Lower leg skin (tissue), 3 donors: ENCODE measurements around the gene DDX60.

ENCODE experiments used
- POLR2A ChIP-seq, 2 donors: fragments of 450-650 bp; IDR thresholded peaks; one replicate each; pipeline ENCODE4 v1.6.1; 2016 to 2017; ENCODE audit warnings: antibody characterized with exemption in 2 of 2, mild to moderate bottlenecking in 1 of 2, moderate library complexity in 1 of 2
- TF ChIP-seq, protein P1 (sequence below), 3 donors: fragments of 450-650 bp; IDR thresholded peaks; one replicate each; pipeline ENCODE4 v1.5.1; 2016; ENCODE audit warnings: antibody characterized with exemption in 3 of 3, mild to moderate bottlenecking in 3 of 3, moderate library complexity in 2 of 3

DNA sequence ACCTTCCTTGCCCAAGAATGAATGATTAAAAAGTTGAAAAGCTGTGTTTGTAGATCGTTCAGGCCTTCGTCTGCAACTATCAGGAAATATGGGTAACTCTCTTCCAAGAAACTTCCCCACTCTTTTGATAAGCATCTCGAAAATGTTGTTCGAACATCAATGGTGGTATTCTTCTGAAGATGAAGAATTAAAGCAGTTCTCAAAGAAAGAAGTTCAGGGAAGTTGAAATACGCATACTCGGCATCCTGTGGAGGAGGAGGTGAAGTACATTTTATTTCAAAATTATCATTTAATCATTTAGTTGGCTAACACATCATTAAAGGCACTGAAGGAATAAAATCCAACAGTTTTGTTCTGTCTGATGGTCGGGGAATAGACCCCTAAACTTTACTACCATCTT lies 12.1 kb downstream of the DDX60 start:
- TF ChIP-seq, protein P1, sequence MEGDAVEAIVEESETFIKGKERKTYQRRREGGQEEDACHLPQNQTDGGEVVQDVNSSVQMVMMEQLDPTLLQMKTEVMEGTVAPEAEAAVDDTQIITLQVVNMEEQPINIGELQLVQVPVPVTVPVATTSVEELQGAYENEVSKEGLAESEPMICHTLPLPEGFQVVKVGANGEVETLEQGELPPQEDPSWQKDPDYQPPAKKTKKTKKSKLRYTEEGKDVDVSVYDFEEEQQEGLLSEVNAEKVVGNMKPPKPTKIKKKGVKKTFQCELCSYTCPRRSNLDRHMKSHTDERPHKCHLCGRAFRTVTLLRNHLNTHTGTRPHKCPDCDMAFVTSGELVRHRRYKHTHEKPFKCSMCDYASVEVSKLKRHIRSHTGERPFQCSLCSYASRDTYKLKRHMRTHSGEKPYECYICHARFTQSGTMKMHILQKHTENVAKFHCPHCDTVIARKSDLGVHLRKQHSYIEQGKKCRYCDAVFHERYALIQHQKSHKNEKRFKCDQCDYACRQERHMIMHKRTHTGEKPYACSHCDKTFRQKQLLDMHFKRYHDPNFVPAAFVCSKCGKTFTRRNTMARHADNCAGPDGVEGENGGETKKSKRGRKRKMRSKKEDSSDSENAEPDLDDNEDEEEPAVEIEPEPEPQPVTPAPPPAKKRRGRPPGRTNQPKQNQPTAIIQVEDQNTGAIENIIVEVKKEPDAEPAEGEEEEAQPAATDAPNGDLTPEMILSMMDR (IDR thresholded peaks at IDR 0.05) = no peak
- TF ChIP-seq POLR2A (IDR thresholded peaks at IDR 0.05) = no peak
